Endodermal cell (in vitro differentiated cells): Measurements from ENCODE around the gene DNMBP. TPM values are rescaled to one million over a fixed set of nuclear protein-coding genes. Genes with fewer than 3 reads are reported as not detected.
A peak's percentile ranks its signal among the peaks of the same experiment; 100 is the strongest.

Experiments
- DNase-seq: peaks from one replicate; pipeline ENCODE4 v3.0.0-alpha.2; 2017
- H3K27ac ChIP-seq: 2 replicates; pipeline ENCODE4 v1.5.1; 2013; ENCODE audit warnings: mild to moderate bottlenecking, low read depth, low read length, moderate library complexity
- H3K27me3 ChIP-seq: 2 replicates; pipeline ENCODE4 v1.6.1; 2013; ENCODE audit warnings: mild to moderate bottlenecking, low read length, moderate library complexity; ENCODE audit not compliant: insufficient read depth, control insufficient read depth, poor library complexity, severe bottlenecking
- H3K36me3 ChIP-seq: 2 replicates; pipeline ENCODE4 v1.7.0; 2013; ENCODE audit warnings: mild to moderate bottlenecking, low read length, moderate library complexity; ENCODE audit not compliant: control insufficient read depth, insufficient read depth
- H3K4me1 ChIP-seq: one replicate; pipeline ENCODE4 v1.7.0; 2013; ENCODE audit warnings: low read length; ENCODE audit not compliant: control insufficient read depth, insufficient read depth
- H3K4me3 ChIP-seq: 2 replicates; pipeline ENCODE4 v1.5.1; 2013; ENCODE audit warnings: mild to moderate bottlenecking, low read length, moderate library complexity
- H3K9ac ChIP-seq: 2 replicates; pipeline ENCODE4 v1.6.1; 2013; ENCODE audit warnings: mild to moderate bottlenecking, low read length, moderate library complexity; ENCODE audit not compliant: poor library complexity, severe bottlenecking; ENCODE audit errors: extremely low read depth
- H3K9me3 ChIP-seq: 2 replicates; pipeline ENCODE4 v1.6.1; 2013; ENCODE audit warnings: mild to moderate bottlenecking, low read length, moderate library complexity; ENCODE audit not compliant: control insufficient read depth
- H3K27ac Mint-ChIP-seq: 2 replicates; pipeline ENCODE4 v1.8.0; 2020; ENCODE audit warnings: mixed read lengths
- H3K27me3 Mint-ChIP-seq: 2 replicates; pipeline ENCODE4 v1.8.0; 2021; ENCODE audit warnings: mild to moderate bottlenecking, mixed read lengths; ENCODE audit not compliant: insufficient read depth
- H3K36me3 Mint-ChIP-seq: 2 replicates; pipeline ENCODE4 v1.8.0; 2020; ENCODE audit warnings: low read depth, mixed read lengths
- H3K4me1 Mint-ChIP-seq: 2 replicates; pipeline ENCODE4 v1.8.0; 2020; ENCODE audit warnings: mixed read lengths
- H3K4me3 Mint-ChIP-seq: 2 replicates; pipeline ENCODE4 v1.8.0; 2020; ENCODE audit warnings: mild to moderate bottlenecking, moderate library complexity, mixed read lengths
- H3K9me3 Mint-ChIP-seq: 2 replicates; pipeline ENCODE4 v1.8.0; 2020; ENCODE audit warnings: mild to moderate bottlenecking, mixed read lengths
- CTCF ChIP-seq: fragments of 200-600 bp; sonication (generic); conservative IDR thresholded peaks from 2 replicates; pipeline ENCODE4 v1.5.0; 2021; ENCODE audit warnings: antibody characterized with exemption, mild to moderate bottlenecking
- WGBS, 2 experiments: methylation state at CpG; one replicate each; pipeline versions ENCODE4 v1.1.5 to v1.1.7; 2013; ENCODE audit warnings: missing lambda C conversion rate in 2 of 2, mixed read lengths in 1 of 2; ENCODE audit not compliant: insufficient coverage in 1 of 2, insufficient read length in 1 of 2; 5-methylcytosine and 5-hydroxymethylcytosine counted together
- total RNA-seq, 2 donors: library from RNA; stranded (reverse); fragmentation: NEBNext Ultra II Directional in 1 of 2; extraction: Animal tissue kit (Norgen Biotek cat#: 25700) in 1 of 2; gene quantifications; 2 replicates in 1 of 2; 3 replicates in 1 of 2; pipeline ENCODE4 v1.2.1, GENCODE V29; 2021

Gene DNMBP
- total RNA-seq, 2 donors from 2014 or later, result 45.4 to 85.4 TPM

- H3K4me3 Mint-ChIP-seq, result peak overlapping the region; percentile 7
- peaks cover 48% of the 10 kb centered on the region for H3K4me1 Mint-ChIP-seq
- no peak overlapping the region for H3K9ac ChIP-seq
These were observed 78.8 kb downstream of the DNMBP start for GRCh38 chr10:99930731-99931550.

GRCh38 chr10:99929360-99929759, 80.4 kb downstream of the DNMBP start:
- 94 to 100% methylated on average over 4 to 9 of the region's 9 CpGs for WGBS, 2 experiments

More at GRCh38 chr10:99930731-99931550, 78.8 kb downstream of the DNMBP start:
- peak; percentile 22 for TF ChIP-seq CTCF
- Histone ChIP-seq H3K9me3 (no peaks in the 10 kb centered on the region), H3K36me3 (peaks cover 6% of the 10 kb centered on the region), H3K4me1 (peaks cover 12% of the 10 kb centered on the region), H3K27me3 (no peaks in the 10 kb centered on the region), H3K4me3 (no peak overlapping the region), H3K27ac (no peak overlapping the region)
- H3K27ac Mint-ChIP-seq, result peak overlapping the region; percentile 76
- no peaks in the 10 kb centered on the region for H3K9me3 Mint-ChIP-seq
- DNase-seq, result peak; percentile 71
- peaks cover 6% of the 10 kb centered on the region for H3K36me3 Mint-ChIP-seq
- no peaks in the 10 kb centered on the region for H3K27me3 Mint-ChIP-seq
- WGBS, 2 experiments, result 84 to 92% methylated on average over 7 to 9 of the region's 9 CpGs

GRCh38 chr10:99927721-99928280, 81.9 kb downstream of the DNMBP start:
- H3K4me1 ChIP-seq, result peaks cover 12% of the 10 kb centered on the region
- no peaks in the 10 kb centered on the region for H3K9me3 ChIP-seq
- H3K27ac ChIP-seq, result no peak overlapping the region
- H3K36me3 Mint-ChIP-seq, result peaks cover 18% of the 10 kb centered on the region
- no peak overlapping the region for H3K9ac ChIP-seq
- no peak for DNase-seq
- H3K4me3 ChIP-seq, result peak overlapping the region; percentile 38
- H3K9me3 Mint-ChIP-seq, result no peaks in the 10 kb centered on the region
- no peak overlapping the region for H3K27ac Mint-ChIP-seq
- H3K36me3 ChIP-seq, result peaks cover 6% of the 10 kb centered on the region
- TF ChIP-seq CTCF, result no peak
- no peaks in the 10 kb centered on the region for H3K27me3 ChIP-seq
- peaks cover 51% of the 10 kb centered on the region for H3K4me1 Mint-ChIP-seq
- peak overlapping the region; percentile 19 for H3K4me3 Mint-ChIP-seq
- H3K27me3 Mint-ChIP-seq, result no peaks in the 10 kb centered on the region
- 80 to 82% methylated on average over 1 to 3 of the region's 3 CpGs for WGBS, 2 experiments

More at GRCh38 chr10:99929360-99929759, 80.4 kb downstream of the DNMBP start:
- Mint-ChIP-seq H3K36me3 (peaks cover 12% of the 10 kb centered on the region), H3K27ac (no peak overlapping the region), H3K27me3 (no peaks in the 10 kb centered on the region), H3K4me3 (peak overlapping the region; percentile 8), H3K9me3 (no peaks in the 10 kb centered on the region), H3K4me1 (peaks cover 51% of the 10 kb centered on the region)
- Histone ChIP-seq H3K36me3 (peaks cover 6% of the 10 kb centered on the region), H3K4me1 (peaks cover 12% of the 10 kb centered on the region), H3K27me3 (no peaks in the 10 kb centered on the region), H3K9me3 (no peaks in the 10 kb centered on the region), H3K27ac (no peak overlapping the region), H3K4me3 (no peak overlapping the region), H3K9ac (no peak overlapping the region)
- DNase-seq, result no peak
- no peak for TF ChIP-seq CTCF
